SJSA1 (cell line): Measurements from ENCODE around the gene PEX19. TPM values are rescaled to one million over a fixed set of nuclear protein-coding genes. Genes with fewer than 3 reads are reported as not detected.
A peak's percentile ranks its signal among the peaks of the same experiment; 100 is the strongest.

Source experiments
- DNase-seq, 2 experiments: peaks; one replicate each; pipeline ENCODE4 v3.0.0-alpha.2; 2015 to 2020; ENCODE audit warnings: low spot score in 2 of 2, low read depth in 1 of 2
- H3K27ac ChIP-seq: fragments of 250-450 bp; sonication (Bioruptor Pico); 2 replicates; pipeline ENCODE4 v1.5.1; 2020; ENCODE audit warnings: mild to moderate bottlenecking, moderate library complexity
- H3K27me3 ChIP-seq: fragments of 250-450 bp; sonication (Bioruptor Pico); replicated peaks from 2 replicates; pipeline ENCODE4 v1.5.1; 2020; ENCODE audit warnings: mild to moderate bottlenecking, moderate library complexity
- H3K36me3 ChIP-seq: fragments of 250-450 bp; sonication (Bioruptor Pico); 2 replicates; pipeline ENCODE4 v1.5.1; 2020; ENCODE audit warnings: mild to moderate bottlenecking
- H3K4me1 ChIP-seq: fragments of 250-450 bp; sonication (Bioruptor Pico); replicated peaks from 2 replicates; pipeline ENCODE4 v1.6.1; 2021; ENCODE audit warnings: mild to moderate bottlenecking
- H3K4me3 ChIP-seq: fragments of 250-450 bp; sonication (Bioruptor Pico); 2 replicates; pipeline ENCODE4 v1.5.1; 2020; ENCODE audit warnings: mild to moderate bottlenecking
- H3K9me3 ChIP-seq: fragments of 250-450 bp; sonication (Bioruptor Pico); replicated peaks from 2 replicates; pipeline ENCODE4 v1.5.1; 2020; ENCODE audit warnings: mild to moderate bottlenecking
- total RNA-seq: library from RNA; depleted of rRNA; stranded (reverse); fragments of >200 nt; shearing (Covaris generic); gene quantifications from 2 replicates; pipeline ENCODE4 v1.2.3, GENCODE V29; 2014

The PEX19 gene
- total RNA-seq, 1 experiment from 2014 or later, result 51.9 TPM

DNA sequence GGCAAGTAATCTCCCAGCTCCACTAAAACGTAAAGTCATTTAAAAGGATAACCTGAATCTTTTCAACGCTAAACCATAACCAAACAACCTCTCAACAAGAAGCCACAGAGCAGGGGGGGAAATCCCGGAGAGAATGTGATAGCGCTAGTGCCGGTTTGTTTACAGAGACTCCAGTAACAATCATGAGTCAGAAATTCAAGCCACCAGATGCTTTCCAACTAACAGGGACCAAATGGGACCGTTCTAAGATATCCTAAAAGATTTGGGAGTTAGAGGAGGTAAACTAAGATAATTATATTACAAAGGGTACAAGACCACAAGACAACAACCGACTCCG is 23.4 kb downstream of the PEX19 start:
- Histone ChIP-seq H3K27me3 (no peaks in the 10 kb centered on the region), H3K36me3 (peaks cover 9% of the 10 kb centered on the region)

DNA sequence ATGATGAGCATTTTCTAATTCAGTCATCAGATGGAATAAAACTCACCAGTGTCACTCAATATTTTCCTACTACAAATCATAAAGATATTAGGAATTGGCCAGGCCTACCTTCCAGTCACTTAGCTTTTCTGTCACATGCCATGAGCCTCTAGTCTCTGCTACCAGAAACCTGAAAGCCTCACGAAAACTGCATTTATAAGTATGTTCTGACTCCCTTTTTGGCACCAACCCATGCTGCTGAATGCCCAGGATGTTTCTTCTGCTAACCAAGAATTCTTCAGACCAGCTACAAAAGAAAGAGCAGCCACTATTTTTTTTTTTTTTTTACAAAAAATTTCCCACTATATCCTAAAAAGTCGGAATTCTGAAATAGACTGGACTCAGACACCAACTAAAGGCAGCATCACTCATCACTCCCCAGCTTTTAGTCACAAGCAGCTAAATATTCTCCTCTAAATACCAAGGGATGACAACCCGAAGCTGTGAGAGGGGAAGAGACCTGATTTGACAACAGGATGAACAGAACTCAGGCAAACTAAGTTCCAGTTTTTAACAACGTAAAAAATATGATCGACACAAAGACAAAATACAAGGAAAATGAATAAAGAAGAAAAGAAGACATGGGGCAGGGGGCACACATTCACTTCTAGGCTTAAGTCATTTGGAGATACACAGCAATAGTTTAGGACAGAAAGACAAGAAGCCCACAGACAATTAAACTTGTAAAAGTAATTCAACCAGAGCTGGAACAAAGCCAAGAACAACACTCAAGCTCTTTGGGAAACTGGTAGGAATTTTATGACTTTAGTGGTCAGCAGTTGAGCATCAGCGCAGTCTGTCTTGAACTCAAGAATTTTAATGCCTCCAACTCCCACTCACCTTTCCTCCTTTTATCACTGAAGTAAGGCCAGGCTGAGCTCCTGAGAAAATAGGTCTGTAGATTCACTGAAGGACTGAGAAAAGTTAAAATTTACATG is 24.2 kb downstream of the PEX19 start:
- Histone ChIP-seq H3K27ac (peak overlapping the region; percentile 89), H3K36me3 (peaks cover 9% of the 10 kb centered on the region), H3K9me3 (no peaks in the 10 kb centered on the region), H3K4me3 (peak overlapping the region; percentile 75), H3K4me1 (peaks cover 13% of the 10 kb centered on the region), H3K27me3 (no peaks in the 10 kb centered on the region)
- DNase-seq, result peak; percentile 60 to 87

More for the DNA sequence above, 23.4 kb downstream of the PEX19 start:
- DNase-seq, result peak; percentile 82 to 94
- Histone ChIP-seq H3K9me3 (no peaks in the 10 kb centered on the region), H3K4me1 (peaks cover 13% of the 10 kb centered on the region), H3K27ac (peak overlapping the region; percentile 89), H3K4me3 (peak overlapping the region; percentile 75)

DNA sequence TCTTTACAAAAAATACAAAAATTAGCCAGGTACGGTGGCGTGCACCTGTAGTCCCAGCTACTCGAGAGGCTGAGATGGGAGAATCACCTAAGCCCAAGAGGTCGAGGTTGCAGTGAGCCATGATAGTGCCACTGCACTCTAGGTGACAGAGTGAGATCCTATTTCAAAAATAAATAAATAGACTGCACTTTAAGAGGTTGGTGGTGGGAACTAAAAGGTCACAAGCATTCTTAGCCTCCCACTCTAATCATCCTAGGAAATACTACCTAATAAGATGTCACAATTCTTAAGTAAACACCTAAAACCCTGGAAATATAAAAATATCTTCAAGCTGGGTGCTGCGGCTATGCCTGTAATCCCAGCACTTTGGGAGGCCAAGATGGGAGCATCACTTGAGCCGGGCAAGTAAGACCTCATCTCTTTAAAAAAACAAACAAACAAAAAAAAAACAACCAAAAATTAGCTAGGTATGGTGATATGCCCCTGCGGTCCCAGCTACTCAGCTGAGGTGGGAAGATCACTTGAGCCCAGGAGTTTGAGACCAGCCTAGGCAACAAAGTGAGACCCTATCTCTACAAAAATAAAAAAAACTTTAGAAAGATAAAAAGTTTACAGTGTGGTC is 26.6 kb downstream of the PEX19 start:
- H3K4me3 ChIP-seq, result no peak overlapping the region
- H3K27ac ChIP-seq, result no peak overlapping the region
- H3K36me3 ChIP-seq, result peaks cover 9% of the 10 kb centered on the region
- no peak for DNase-seq
- no peaks in the 10 kb centered on the region for H3K9me3 ChIP-seq
- H3K4me1 ChIP-seq, result peaks cover 13% of the 10 kb centered on the region
- no peaks in the 10 kb centered on the region for H3K27me3 ChIP-seq

DNA sequence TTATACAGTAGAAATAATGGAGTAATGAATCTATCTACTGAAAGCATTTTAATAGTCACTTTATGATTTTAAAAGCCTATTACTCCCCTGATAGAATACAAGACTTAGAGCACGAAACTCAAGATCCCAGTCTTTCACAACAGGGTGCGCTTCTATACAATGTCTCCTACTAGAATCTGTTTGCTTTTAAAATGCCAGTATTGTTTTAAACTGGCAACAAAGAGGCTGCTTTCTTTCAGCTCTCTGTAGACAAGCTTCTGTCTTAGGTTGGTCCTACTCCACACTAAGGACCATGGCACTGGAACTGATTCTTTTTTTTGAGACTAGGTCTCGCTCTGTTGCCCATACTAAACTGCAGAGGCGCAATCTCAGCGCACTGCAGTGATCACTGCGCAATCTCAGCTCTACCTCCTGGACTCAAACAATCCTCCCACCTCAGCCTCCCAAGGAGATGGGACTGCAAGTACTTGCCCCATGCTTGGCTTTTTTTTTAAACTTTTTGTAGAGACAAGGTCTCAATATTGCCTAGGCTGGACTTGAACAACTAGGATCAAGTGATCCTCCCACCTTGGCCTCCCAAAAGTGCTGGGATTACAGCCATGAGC is 27.4 kb downstream of the PEX19 start:
- Histone ChIP-seq H3K27ac (no peak overlapping the region), H3K9me3 (no peaks in the 10 kb centered on the region)

DNA sequence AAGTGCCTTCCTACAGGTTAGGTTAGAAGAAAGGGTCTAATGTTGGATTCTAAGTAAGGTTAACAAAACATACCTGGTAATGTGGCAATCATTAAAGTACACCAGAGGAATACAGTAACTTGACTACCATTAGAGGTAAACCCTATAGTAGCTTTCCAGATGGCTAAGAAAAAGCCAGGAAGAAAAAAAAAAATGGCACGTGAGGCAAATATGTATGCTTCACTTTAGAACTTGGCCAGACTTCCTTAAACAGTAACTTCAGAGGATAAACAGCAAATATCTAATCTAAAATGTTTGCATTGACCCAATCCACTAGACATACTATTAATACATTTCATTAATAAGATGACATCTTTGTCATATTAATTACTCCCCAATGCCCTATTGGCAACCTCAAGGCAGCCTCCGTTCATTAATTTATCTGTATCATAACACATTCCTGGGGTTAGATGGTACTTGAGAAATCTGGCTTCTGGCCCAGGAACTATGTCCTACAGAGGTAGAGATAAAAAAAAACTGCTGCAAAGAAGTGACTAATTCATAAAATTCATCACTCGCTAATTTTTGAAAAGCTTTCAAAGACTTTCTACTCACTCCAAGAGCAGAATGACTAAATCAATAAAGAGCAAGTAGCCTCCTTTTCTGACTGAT is 28.4 kb downstream of the PEX19 start:
- no peak overlapping the region for H3K27ac ChIP-seq
- no peak for DNase-seq

More for the DNA sequence above, 27.4 kb downstream of the PEX19 start:
- H3K27me3 ChIP-seq, result no peaks in the 10 kb centered on the region
- H3K4me3 ChIP-seq, result no peak overlapping the region
- DNase-seq, result no peak
- H3K4me1 ChIP-seq, result peaks cover 13% of the 10 kb centered on the region
- peaks cover 9% of the 10 kb centered on the region for H3K36me3 ChIP-seq

DNA sequence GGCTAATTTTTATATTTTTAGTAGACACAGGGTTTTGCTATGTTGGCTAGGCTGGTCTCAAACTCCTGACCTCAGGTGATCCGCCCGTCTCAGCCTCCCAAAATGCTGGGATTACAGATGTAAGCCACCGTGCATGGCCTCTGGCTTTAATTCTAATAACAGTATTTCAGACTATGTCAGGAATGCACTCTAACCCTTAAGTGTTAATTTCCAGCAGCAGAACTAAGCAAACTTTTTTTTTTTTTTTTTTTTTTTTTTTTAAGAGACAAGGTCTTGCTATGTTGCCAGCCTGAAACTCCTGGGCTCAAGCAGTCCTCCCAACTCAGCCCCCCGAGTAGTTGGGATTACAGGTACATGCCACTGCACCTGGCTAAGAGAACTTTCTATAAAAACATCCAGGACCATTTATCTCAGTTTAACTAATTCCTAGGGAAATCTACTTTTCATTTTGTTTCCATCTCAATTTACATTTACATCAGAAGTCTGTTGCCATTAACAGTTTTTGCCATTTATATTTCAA is 29.1 kb downstream of the PEX19 start:
- Histone ChIP-seq H3K4me3 (no peak overlapping the region), H3K27ac (no peak overlapping the region), H3K4me1 (peaks cover 7% of the 10 kb centered on the region), H3K36me3 (peaks cover 4% of the 10 kb centered on the region), H3K9me3 (no peaks in the 10 kb centered on the region), H3K27me3 (no peaks in the 10 kb centered on the region)
- DNase-seq, result no peak

More for the DNA sequence above, 28.4 kb downstream of the PEX19 start:
- peaks cover 4% of the 10 kb centered on the region for H3K36me3 ChIP-seq
- H3K9me3 ChIP-seq, result no peaks in the 10 kb centered on the region
- H3K4me1 ChIP-seq, result peaks cover 13% of the 10 kb centered on the region
- no peaks in the 10 kb centered on the region for H3K27me3 ChIP-seq
- H3K4me3 ChIP-seq, result no peak overlapping the region

DNA sequence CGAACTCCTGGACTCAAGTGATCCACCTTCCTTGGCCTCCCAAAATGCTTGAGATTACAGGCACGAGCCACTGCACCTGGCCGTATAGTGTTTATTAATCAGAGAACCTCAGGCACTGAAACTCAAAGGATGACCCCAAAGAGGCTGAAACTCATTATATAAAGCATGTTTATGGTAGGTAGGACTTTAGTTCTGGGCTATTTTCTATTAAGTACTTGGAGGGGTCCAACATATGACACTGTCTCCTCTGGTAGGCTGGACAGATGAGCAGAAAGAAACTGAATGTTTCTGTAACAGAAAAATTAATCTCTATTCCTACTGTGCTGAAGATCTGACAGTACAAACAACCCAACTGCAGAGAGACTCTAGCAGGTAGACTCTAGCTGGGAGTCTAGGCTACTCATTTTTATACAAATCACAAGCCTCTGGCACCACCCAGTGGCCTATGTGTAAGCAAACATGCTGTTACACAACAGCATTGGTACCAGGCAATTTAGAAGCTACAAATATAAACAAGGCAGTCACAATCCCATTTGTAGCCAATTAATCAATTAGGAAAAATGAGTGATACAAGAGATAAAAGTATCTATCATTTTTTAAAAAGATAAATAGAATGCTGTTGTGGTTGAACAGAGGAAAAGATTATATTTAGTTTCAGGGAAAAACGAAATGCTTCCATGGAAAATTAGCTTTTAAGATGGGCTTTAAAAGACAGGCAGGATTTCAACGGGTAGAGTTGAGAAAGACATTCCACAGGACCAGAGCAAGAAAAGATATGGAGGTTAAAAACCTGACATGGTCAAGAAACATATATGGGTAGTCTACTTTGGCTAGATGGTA is 33.0 kb downstream of the PEX19 start:
- Histone ChIP-seq H3K9me3 (no peaks in the 10 kb centered on the region), H3K4me1 (peaks cover 15% of the 10 kb centered on the region), H3K36me3 (no peaks in the 10 kb centered on the region; the same call in 1 of the 2 replicates), H3K27ac (no peak overlapping the region), H3K4me3 (no peak overlapping the region), H3K27me3 (no peaks in the 10 kb centered on the region)
- DNase-seq, result peak; percentile 46 to 69

DNA sequence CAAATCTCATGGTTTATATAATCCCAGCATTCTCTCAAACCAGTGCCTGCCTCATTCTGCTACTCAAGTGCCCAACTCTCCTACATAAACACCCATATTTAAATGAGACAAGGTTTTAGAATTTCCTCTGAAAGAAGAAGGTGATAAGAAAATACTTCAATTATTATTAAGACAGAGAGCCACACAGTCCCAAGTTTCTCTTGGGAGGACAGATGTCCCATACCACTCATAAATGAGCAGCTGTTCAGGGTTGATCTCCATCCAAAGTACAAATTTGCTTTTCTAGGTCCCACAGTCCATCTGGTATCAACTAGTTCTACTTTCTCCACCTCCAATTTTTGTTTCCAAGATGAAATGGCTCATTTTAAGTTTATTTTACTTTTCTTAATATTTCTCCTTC is 33.9 kb downstream of the PEX19 start:
- Histone ChIP-seq H3K36me3 (no peaks in the 10 kb centered on the region; the same call in 1 of the 2 replicates), H3K4me1 (peaks cover 15% of the 10 kb centered on the region), H3K9me3 (no peaks in the 10 kb centered on the region), H3K4me3 (no peak overlapping the region), H3K27me3 (no peaks in the 10 kb centered on the region), H3K27ac (no peak overlapping the region)
- DNase-seq, result no peak

DNA sequence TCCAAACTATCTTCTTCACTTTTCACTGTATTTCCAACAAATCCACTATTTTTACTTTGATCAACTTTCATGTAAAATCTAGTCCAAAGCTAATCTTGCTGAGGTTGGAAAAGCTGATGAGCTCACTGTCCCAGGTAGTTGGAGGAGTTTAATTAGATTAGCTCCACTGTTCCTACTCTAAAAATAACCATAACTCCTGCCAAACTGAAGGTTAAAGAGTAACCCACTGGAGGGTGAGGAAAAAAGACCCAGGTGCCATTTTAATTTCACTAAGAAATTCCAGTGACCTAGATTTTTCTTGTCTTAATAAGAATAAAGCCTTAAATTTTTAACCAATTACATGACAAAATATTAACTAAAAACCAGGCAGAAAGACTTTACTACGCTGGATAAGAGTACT is 37.9 kb downstream of the PEX19 start:
- Histone ChIP-seq H3K9me3 (no peaks in the 10 kb centered on the region), H3K36me3 (peaks cover 15% of the 10 kb centered on the region), H3K27ac (no peak overlapping the region), H3K27me3 (no peaks in the 10 kb centered on the region), H3K4me1 (peaks cover 15% of the 10 kb centered on the region), H3K4me3 (no peak overlapping the region)
- no peak for DNase-seq

DNA sequence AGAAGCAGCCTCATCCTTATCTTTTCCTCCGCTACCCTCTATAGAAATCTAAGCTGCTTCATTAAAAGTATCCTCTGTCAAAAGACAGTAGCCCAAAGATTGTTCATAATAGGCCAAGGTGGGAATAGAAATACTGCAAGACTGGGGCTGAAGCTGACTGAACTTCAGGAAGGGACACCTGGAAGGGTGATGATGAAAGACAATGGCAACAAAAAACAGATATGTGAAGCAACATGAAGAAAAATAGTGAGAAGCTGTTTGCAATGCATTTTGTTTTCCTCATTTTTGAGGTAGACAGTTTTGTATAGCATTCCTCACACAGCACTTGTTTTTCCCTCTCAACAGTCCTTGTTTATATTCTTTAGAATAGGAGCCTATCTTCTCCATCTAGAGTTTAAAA is 39.5 kb downstream of the PEX19 start:
- Histone ChIP-seq H3K4me1 (peaks cover 15% of the 10 kb centered on the region), H3K9me3 (no peaks in the 10 kb centered on the region), H3K36me3 (peaks cover 26% of the 10 kb centered on the region), H3K4me3 (no peak overlapping the region), H3K27me3 (no peaks in the 10 kb centered on the region), H3K27ac (no peak overlapping the region)
- DNase-seq, result no peak

DNA sequence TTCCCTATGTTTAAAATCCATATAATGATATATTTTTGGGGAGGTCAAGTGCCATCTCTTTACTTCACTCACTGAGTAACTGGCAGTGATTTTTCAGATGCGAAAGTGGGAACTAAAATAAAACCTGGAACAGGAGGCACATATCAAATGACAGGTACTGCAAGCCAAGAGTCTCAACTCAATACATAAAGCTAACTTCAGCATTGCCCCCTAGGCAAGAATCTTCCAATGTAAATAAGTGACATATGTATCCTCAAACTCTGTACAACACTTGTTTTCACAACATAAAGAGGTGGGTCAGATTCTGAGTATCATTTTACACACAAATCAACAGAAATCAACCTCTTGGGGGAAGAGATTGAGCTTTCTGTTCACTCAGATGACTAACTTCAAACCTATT is 40.7 kb downstream of the PEX19 start:
- Histone ChIP-seq H3K4me1 (peaks cover 5% of the 10 kb centered on the region), H3K27ac (no peak overlapping the region), H3K27me3 (no peaks in the 10 kb centered on the region), H3K36me3 (peaks cover 36% of the 10 kb centered on the region), H3K4me3 (no peak overlapping the region), H3K9me3 (no peaks in the 10 kb centered on the region)
- no peak for DNase-seq

DNA sequence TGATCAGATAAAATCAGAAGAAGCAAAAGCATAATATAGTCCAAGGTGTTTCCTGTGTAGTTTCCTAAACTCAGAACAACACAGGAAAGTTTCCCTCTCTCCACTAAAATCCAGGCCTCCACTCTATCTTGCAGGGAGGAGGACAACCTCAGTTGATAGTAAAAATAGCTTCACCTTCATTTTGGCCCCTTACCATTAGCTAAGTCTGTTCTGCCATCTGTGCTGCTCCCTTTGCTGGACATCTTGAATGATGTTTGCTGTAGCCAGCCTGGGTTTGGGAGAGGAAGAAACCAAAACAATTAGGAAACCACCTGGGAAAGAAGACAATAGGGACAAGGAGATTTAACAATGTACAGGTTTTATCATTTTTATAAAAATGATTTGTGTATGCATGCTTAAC is 41.2 kb downstream of the PEX19 start:
- Histone ChIP-seq H3K27ac (no peak overlapping the region), H3K36me3 (peaks cover 37% of the 10 kb centered on the region), H3K9me3 (no peaks in the 10 kb centered on the region), H3K27me3 (no peaks in the 10 kb centered on the region), H3K4me1 (peaks cover under 1% of the 10 kb centered on the region), H3K4me3 (no peak overlapping the region)
- no peak for DNase-seq
